Stimulated activated CD4-positive, alpha-beta T cell treated with anti-CD3 and anti-CD28 coated beads, Interleukin-12 subunit alpha, Interleukin-12 subunit beta, amount 100 ng/mL, for 24 hours (primary cell): Measurements from ENCODE around the gene BRPF1.

Source experiments
- DNase-seq, 2 experiments: peaks; one replicate each; pipeline ENCODE4 v3.0.0-alpha.2; 2020; ENCODE audit warnings: low read depth in 2 of 2

The BRPF1 gene

DNA sequence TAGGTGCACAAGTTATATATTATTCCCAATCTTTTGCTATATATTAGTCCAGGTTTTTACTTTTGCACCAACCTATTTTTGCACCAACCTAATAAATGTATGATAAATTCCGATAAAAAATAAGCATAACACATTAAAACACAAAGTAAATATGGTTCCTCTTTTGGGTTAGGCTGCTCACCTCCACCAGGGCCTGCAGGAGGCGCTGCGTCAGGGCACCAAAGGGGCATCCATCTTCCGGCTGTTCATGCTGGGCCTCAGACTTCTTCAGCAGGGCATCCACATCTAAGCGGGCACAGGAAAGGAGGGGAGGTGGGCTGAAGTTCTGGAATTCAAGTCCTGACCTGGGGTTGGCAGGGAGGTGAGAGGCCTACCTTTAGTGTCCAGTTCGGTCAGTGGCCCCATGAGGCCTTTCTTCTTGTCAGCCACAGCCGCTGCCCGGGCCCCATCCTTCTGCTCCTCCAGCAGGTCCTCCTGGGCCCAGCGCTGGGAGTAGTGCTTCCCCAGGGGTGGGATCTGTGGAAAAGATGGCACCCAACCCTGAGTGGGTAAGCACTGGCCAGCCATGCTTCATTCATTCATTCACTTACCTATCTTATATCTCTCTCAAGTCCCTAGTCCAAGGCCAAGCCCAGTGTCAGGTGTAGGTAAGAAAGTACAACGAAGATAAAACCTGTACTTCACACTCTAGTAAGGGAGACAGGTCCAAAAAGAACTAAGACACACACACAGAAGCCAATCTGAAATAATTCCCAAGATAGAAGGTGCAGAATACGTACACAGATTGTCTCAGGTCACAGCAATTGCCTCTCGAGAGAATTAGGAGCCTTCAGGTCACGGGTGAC, 55.5 kb downstream of the BRPF1 start:
- no peak for DNase-seq

DNA sequence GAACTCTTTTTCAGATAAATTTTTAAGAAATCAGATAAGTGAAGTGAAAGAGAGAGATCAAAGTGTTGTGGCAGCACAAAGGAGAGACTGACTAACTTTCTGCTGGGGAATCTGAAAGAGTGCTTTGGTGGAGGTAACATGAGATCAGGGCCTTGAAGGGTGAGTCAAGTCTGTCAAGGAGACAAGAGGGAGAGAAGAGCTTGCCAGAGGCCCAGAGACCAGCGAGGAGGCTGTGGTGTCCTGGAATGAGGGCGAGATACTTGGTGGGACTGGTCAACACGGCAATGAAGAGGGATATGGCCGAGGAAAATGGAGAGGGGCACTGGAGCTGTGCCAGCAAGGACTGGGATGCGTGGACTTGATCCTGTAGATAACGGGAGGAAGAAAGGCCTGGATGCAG, 56.2 kb downstream of the BRPF1 start:
- DNase-seq: peak in 1 of 2 experiments; percentile 20

DNA sequence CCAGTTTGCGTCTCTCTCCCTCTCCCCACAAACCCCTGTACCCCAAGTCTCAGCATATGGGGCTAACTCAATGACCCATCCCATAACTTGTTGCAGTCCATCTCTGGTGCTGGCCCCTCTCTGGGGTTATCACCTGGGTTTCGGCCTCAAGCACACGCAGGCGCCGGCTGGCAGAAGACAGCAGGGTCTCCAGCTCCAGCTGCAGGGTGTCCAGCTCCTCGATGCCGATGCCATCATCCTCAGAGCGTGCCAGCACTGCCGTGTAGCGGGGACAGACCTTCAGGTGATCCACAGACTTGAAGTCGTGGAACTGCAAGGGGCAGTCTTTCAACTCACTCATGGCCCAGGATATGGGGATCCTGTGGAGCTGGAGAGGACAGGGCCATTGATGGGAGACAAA, 59.6 kb downstream of the BRPF1 start:
- DNase-seq: no peak

DNA sequence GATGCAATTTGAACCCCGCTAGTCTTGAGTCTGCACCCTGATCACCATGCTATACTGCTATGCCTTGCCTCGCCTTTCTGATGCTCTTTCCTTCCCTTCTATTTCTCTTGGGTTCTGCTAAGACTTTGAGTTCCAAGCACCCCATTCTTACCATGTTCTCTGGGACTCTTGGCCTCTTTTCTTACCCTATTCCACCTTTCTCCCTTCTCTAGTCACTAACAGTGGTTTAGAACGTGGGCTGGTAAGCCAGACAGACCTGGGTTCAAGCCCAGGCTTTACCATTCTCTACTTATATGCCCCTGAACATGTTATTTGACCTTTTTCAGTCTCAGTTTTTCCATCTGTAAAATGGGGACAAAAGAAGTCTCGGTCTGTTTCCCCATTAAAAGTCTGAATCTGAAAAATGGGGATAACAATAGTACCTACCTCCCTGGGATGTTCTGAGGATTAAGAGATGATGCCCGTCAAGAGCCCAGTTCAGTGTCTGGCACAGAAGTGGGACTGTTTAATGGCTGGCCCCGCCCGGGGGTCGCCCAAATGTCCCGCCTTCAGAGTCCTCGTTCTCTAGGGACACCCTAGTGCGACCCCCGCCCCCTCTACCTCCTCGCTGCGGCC, 60.4 kb downstream of the BRPF1 start:
- no peak for DNase-seq

DNA sequence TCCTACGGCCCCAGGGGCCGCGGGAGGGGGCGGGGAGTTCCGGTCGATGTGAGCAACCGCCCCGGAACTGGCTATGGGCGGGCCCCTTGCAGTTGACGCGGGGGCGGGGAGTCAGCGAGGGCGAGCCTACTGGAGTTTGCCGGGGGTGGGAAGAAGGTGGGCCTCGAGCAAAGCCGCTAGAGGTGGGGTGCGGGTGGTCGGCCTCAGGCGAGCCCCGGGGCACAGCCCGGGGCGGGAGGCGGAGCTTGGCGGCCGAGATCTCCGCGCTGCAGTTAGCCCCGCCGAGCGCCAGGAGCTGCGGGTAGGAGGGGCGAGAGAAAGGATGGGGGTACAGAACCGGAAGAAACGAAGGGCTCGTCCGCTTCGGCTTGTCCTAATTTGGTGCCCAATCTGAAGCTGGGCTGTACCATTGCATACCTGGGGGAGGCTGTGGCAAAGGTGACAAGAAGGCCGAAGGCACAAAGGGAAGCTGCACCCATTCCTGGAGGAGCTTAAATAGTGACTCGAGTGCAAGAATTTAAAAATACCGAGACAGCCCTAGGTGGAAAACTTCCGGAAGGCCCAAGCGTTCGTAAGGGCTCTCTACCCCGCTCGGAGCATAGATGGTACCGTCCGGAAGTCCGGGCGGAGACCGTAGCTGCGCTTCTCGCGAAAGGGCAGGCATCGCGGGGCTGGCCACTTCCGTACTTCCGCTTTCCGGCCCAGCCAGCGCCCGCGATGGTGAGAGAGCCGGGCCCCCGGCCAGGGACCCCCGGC, 61.0 kb downstream of the BRPF1 start, which contains the start of the genes ARPC4 and TADA3:
TSS of gene ARPC4 (plus strand) at position 678 of the 756 bp plus-strand sequence. CDS start at position 718, 40 bp downstream.
TSS of gene TADA3 (minus strand) at position 69 of the 756 bp plus-strand sequence. CDS start 1,007 bp downstream, outside the sequence.
- peak; percentile 81 to 89 for DNase-seq

DNA sequence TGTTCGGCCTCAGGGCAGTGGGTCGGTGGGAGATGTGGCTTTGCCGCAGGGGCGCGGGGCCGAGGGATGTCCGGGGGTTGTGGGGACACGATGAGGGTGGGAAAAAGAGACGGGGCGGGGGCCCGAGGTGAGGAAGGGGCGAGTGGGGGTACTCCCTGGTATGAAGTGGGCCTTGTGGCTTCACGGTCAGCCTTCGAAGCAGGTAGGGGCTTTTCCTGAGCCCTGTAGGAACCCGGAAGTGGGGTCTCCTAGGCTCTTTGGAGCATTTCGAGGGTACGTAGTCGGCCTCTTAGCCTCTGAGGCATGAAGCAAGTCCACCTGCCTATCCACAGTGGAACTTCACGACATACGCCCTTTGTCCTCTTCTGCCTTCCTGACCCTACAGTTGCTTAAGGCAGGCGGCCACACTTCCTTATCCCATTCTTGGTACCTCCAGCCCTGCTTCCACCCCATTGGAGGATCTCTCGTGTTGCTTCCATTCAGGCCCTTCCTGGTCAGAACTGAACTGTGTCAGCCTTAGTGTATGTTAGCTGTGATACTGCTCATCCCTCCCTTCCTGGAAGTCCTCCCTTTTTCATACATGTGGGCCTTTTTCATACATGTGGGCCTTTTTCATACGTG, 61.7 kb downstream of the BRPF1 start:
- DNase-seq: no peak

DNA sequence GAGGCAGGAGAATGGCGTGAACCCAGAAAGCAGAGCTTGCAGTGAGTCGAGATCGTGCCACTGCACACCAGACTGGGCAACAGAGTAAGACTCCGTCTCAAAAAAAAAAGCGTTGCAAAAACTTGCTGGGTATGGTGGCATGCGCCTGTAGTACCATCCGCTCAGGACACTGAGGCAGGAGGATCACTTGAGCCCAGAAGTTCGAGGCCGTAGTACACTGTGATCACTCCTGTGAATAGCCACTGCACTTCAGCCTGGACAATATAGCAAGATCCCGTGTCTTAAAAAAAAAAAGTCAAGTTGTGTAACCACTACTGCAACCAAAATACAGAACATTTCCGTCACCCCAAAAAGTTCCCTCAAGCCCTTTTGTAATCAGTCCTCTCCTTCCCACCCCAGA, 62.9 kb downstream of the BRPF1 start:
- DNase-seq: no peak

DNA sequence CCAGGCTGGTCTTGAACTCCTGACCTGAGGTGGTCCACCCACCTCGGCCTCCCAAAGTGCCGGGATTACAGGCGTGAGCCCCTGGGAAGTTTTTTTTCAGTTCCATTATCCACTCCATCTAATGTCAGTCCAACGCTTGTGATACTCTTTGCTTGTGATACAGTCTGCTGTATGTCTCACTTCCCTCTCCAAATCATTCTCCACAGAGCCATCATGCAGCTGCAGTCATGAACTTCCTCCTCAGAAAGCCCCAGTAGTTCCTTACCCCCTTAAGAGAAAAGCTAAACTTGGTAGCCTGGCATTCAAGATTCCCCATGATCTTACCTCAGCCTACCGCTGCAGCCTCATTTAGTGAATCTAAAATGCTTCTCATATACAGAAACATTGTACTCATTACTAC, 63.7 kb downstream of the BRPF1 start:
- no peak for DNase-seq

DNA sequence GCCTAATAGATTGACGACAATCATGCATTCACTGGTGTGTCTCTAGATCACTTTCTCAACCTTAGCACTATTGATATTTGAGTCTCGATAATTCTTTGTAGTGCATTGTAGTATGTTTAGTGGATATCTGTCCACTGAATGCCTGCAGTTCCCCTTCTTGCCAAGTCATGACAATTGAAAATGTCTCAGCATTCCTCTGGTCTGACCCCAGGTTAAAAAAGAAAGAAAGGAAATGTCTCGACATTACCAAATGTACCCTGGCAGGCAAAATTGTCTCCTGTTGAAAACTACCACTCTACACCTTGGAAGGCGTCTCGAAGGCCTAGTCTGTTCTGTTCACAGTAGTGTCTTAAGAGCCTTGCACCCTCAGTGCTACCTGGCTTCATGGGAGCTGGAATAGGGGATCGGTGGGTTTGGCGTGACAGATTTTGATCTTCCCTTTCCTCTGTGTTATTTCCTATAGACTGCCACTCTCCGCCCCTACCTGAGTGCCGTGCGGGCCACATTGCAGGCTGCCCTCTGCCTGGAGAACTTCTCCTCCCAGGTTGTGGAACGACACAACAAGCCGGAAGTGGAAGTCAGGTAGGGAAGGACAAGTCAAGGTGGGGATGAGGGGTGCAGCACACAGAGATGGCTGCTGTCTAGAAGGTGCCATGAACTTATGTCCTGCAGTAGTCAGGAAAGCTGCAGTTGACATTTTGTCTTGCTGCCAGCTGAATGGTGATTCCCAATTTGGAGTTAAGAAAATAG, 65.8 kb downstream of the BRPF1 start:
- DNase-seq: no peak
